H1 (cell line): Measurements from ENCODE around the gene KLHL30. TPM values are rescaled to one million over a fixed set of nuclear protein-coding genes. Genes with fewer than 3 reads are reported as not detected.

Experiments used
- CTCF ChIA-PET: fragments of 300-600 bp; sonication (Branson Sonifier 250); formaldehyde crosslinking; loops from one replicate; lab custom pipeline; 2021; ENCODE audit not compliant: partially characterized antibody; lab: Charles Lee
- POLR2A ChIA-PET: fragments of 300-600 bp; sonication (Branson Sonifier 250); formaldehyde crosslinking; loops from one replicate; lab custom pipeline; 2021; ENCODE audit warnings: inconsistent platforms; ENCODE audit not compliant: partially characterized antibody; lab: Charles Lee
- DNase-seq, 2 experiments: peaks; one replicate each; pipeline versions ENCODE4 v3.0.0 to v3.0.0-alpha.2; 2010 to 2022; ENCODE audit warnings: low spot score in 2 of 2, low read depth in 1 of 2, mixed read lengths in 1 of 2
- FAIRE-seq: peaks from 2 replicates; lab custom pipeline; 2011; peaks lifted over from hg19 to GRCh38; lab: Jason Lieb, UNC
- H2AFZ ChIP-seq: 2 replicates; pipeline ENCODE4 v1.8.1; 2012; ENCODE audit warnings: low read length, inconsistent platforms
- H2AK5ac ChIP-seq: 2 replicates; pipeline ENCODE4 v1.6.1; 2013; ENCODE audit warnings: low read depth, low read length
- H2BK120ac ChIP-seq: replicated peaks from 2 replicates; pipeline ENCODE3; 2013; ENCODE audit warnings: low read depth, low read length, inconsistent platforms
- H2BK12ac ChIP-seq: 2 replicates; pipeline ENCODE4 v1.6.1; 2013; ENCODE audit warnings: low read depth, low read length
- H2BK15ac ChIP-seq: 2 replicates; pipeline ENCODE4 v1.6.1; 2013; ENCODE audit warnings: low read length
- H2BK20ac ChIP-seq: 2 replicates; pipeline ENCODE4 v1.6.1; 2013; ENCODE audit warnings: low read length
- H2BK5ac ChIP-seq: 2 replicates; pipeline ENCODE4 v1.6.1; 2013; ENCODE audit warnings: low read depth, low read length
- H3K14ac ChIP-seq: 2 replicates; pipeline ENCODE4 v1.6.1; 2013; ENCODE audit warnings: inconsistent platforms; ENCODE audit not compliant: insufficient read length
- H3K18ac ChIP-seq: 2 replicates; pipeline ENCODE4 v1.6.1; 2013; ENCODE audit warnings: low read length; ENCODE audit errors: extremely low read depth
- H3K23ac ChIP-seq: 2 replicates; pipeline ENCODE4 v1.6.1; 2013; ENCODE audit warnings: inconsistent platforms; ENCODE audit not compliant: insufficient read length
- H3K23me2 ChIP-seq: 2 replicates; pipeline ENCODE4 v1.6.1; 2013; ENCODE audit warnings: low read depth, low read length
- H3K27ac ChIP-seq: 2 replicates; pipeline ENCODE4 v1.6.1; 2011; ENCODE audit warnings: low read depth, low read length, inconsistent platforms
- H3K27me3 ChIP-seq, 4 experiments: replicated peaks in 1 of 4; 1 replicate in 1 of 4; 2 replicates in 3 of 4; pipeline versions ENCODE4 v1.6.1 to v1.8.1; 2011 to 2013; ENCODE audit warnings: low read length in 3 of 4, mild to moderate bottlenecking in 3 of 4, inconsistent platforms in 2 of 4, mixed read lengths in 2 of 4, moderate library complexity in 1 of 4; ENCODE audit not compliant: control insufficient read depth in 3 of 4, insufficient read depth in 3 of 4; ENCODE audit errors: extremely low read depth in 1 of 4
- H3K36me3 ChIP-seq, 4 experiments: 2 replicates each; pipeline versions ENCODE4 v1.6.1 to v1.8.1; 2011 to 2013; ENCODE audit warnings: mild to moderate bottlenecking in 4 of 4, low read length in 3 of 4, moderate library complexity in 2 of 4, control low read depth in 1 of 4, inconsistent platforms in 1 of 4; ENCODE audit not compliant: insufficient read depth in 4 of 4, control insufficient read depth in 2 of 4
- H3K4ac ChIP-seq: replicated peaks from 2 replicates; pipeline ENCODE3; 2013; ENCODE audit warnings: low read length, low read depth, mixed read lengths, inconsistent platforms; ENCODE audit not compliant: insufficient read length
- H3K4me1 ChIP-seq, 4 experiments: replicated peaks in 1 of 4; 1 replicate in 1 of 4; 2 replicates in 3 of 4; pipeline versions ENCODE4 v1.6.1 to v1.8.1; 2011 to 2013; ENCODE audit warnings: low read length in 3 of 4, inconsistent platforms in 2 of 4, mixed read lengths in 1 of 4; ENCODE audit not compliant: insufficient read depth in 4 of 4, control insufficient read depth in 3 of 4
- H3K4me2 ChIP-seq, 2 experiments: 2 replicates each; pipeline versions ENCODE4 v1.6.1 to v1.8.1; 2011 to 2013; ENCODE audit warnings: low read depth in 2 of 2, low read length in 2 of 2, control low read depth in 1 of 2, inconsistent platforms in 1 of 2, mild to moderate bottlenecking in 1 of 2; ENCODE audit not compliant: insufficient read depth in 1 of 2
- H3K4me3 ChIP-seq, 4 experiments: fragments of 200-600, 300-600 bp in 1 of 4; sonication (generic), shearing (Covaris generic), sonication (Bioruptor Twin) in 1 of 4; 2 replicates each; pipeline versions ENCODE4 v1.5.1 to v1.8.1; 2011 to 2016; ENCODE audit warnings: low read length in 4 of 4, low read depth in 3 of 4, control low read depth in 2 of 4, inconsistent platforms in 2 of 4, mild to moderate bottlenecking in 2 of 4, mixed read lengths in 1 of 4, moderate library complexity in 1 of 4; ENCODE audit not compliant: insufficient read depth in 2 of 4; ENCODE audit errors: extremely low read depth in 1 of 4
- H3K56ac ChIP-seq: replicated peaks from 2 replicates; pipeline ENCODE3; 2013; ENCODE audit warnings: low read depth, mild to moderate bottlenecking, mixed read lengths, low read length, inconsistent platforms; ENCODE audit not compliant: insufficient read length
- H3K79me1 ChIP-seq: 2 replicates; pipeline ENCODE4 v1.6.1; 2013; ENCODE audit warnings: low read depth, low read length, control low read depth
- H3K79me2 ChIP-seq, 2 experiments: 2 replicates each; pipeline versions ENCODE4 v1.6.1 to v1.8.1; 2012 to 2013; ENCODE audit warnings: low read length in 2 of 2, mild to moderate bottlenecking in 2 of 2, inconsistent platforms in 1 of 2; ENCODE audit not compliant: insufficient read depth in 2 of 2, control insufficient read depth in 1 of 2
- H3K9ac ChIP-seq, 4 experiments: replicated peaks in 1 of 4; 1 replicate in 1 of 4; 2 replicates in 3 of 4; pipeline versions ENCODE4 v1.6.1 to v1.8.1; 2011 to 2013; ENCODE audit warnings: low read depth in 3 of 4, low read length in 3 of 4, control low read depth in 2 of 4, mild to moderate bottlenecking in 2 of 4, moderate library complexity in 2 of 4, inconsistent platforms in 1 of 4; ENCODE audit errors: extremely low read depth in 1 of 4
- H3K9me3 ChIP-seq, 2 experiments: 2 replicates each; pipeline versions ENCODE4 v1.6.1 to v1.8.1; 2012 to 2013; ENCODE audit warnings: mild to moderate bottlenecking in 2 of 2, moderate library complexity in 2 of 2, control low read depth in 1 of 2, inconsistent platforms in 1 of 2, low read depth in 1 of 2, low read length in 1 of 2, mixed read lengths in 1 of 2; ENCODE audit not compliant: insufficient read depth in 2 of 2
- H4K20me1 ChIP-seq, 2 experiments: replicated peaks in 1 of 2; 2 replicates each; pipeline versions ENCODE3 to v1.8.1; 2011 to 2013; ENCODE audit warnings: inconsistent platforms in 2 of 2, low read length in 2 of 2, mild to moderate bottlenecking in 1 of 2; ENCODE audit not compliant: insufficient read depth in 2 of 2, control insufficient read depth in 1 of 2
- H4K5ac ChIP-seq: 2 replicates; pipeline ENCODE4 v1.6.1; 2013; ENCODE audit warnings: low read length, low read depth, mixed read lengths, inconsistent platforms; ENCODE audit not compliant: insufficient read length
- H4K8ac ChIP-seq: 2 replicates; pipeline ENCODE4 v1.8.0; 2013; ENCODE audit warnings: mild to moderate bottlenecking, moderate library complexity, low read length, inconsistent platforms; ENCODE audit not compliant: insufficient read depth; ENCODE audit errors: extremely low read depth
- H4K91ac ChIP-seq: replicated peaks from 2 replicates; pipeline ENCODE3; 2013; ENCODE audit warnings: low read length, mixed read lengths, inconsistent platforms; ENCODE audit not compliant: insufficient read length
- ATF2 ChIP-seq: IDR thresholded peaks from 2 replicates; pipeline ENCODE4 v1.6.1; 2012; ENCODE audit warnings: low read length, inconsistent platforms
- BACH1 ChIP-seq: IDR thresholded peaks from 2 replicates; pipeline ENCODE4 v1.6.1; 2012; ENCODE audit warnings: low read length, improper control_type of control experiment
- BCL11A ChIP-seq, 2 experiments: IDR thresholded peaks; one replicate each; pipeline ENCODE4 v1.6.1; 2011; ENCODE audit warnings: low read depth in 2 of 2, low read length in 2 of 2, mild to moderate bottlenecking in 2 of 2
- CBX5 ChIP-seq: fragments of 300-800, 300-1000 bp; sonication (generic); IDR thresholded peaks from 2 replicates; pipeline ENCODE4 v1.7.1; 2016; ENCODE audit warnings: antibody characterized with exemption, low read length, low read depth
- CBX8 ChIP-seq: fragments of 300-800, 300-1000 bp; sonication (generic); IDR thresholded peaks from 2 replicates; pipeline ENCODE4 v1.7.1; 2016; ENCODE audit warnings: low read depth, low read length, borderline replicate concordance
- CTCF ChIP-seq, 3 experiments: IDR thresholded peaks; 1 replicate in 2 of 3; 2 replicates in 1 of 3; pipeline versions ENCODE4 v1.5.1 to v1.6.1; 2011; ENCODE audit warnings: low read length in 3 of 3, mild to moderate bottlenecking in 3 of 3, inconsistent platforms in 2 of 3, low read depth in 1 of 3, moderate library complexity in 1 of 3; ENCODE audit not compliant: insufficient read depth in 1 of 3; ENCODE audit errors: control extremely low read depth in 1 of 3
- EZH2 ChIP-seq: fragments of 200-600 bp; sonication (generic); IDR thresholded peaks from 2 replicates; pipeline ENCODE4 v1.7.1; 2012; ENCODE audit warnings: low read depth, mild to moderate bottlenecking, moderate library complexity, low read length, inconsistent platforms; ENCODE audit not compliant: severe bottlenecking
- RFX5 ChIP-seq: IDR thresholded peaks from 2 replicates; pipeline ENCODE4 v1.6.1; 2011; ENCODE audit warnings: low read depth, low read length, improper control_type of control experiment, borderline replicate concordance
- SP1 ChIP-seq: IDR thresholded peaks from 2 replicates; pipeline ENCODE4 v1.6.1; 2011; ENCODE audit warnings: low read depth, low read length
- WGBS, 2 experiments: shearing (Covaris generic) in 1 of 2; methylation state at CpG; one replicate each; pipeline versions ENCODE4 v1.1.6 to v1.1.7; 2013 to 2015; ENCODE audit warnings: low lambda C conversion rate in 2 of 2, mixed read lengths in 2 of 2, inconsistent platforms in 1 of 2, low coverage in 1 of 2, missing lambda C conversion rate in 1 of 2; ENCODE audit not compliant: insufficient replicate concordance in 2 of 2, insufficient coverage in 1 of 2, insufficient read length in 1 of 2; ENCODE audit errors: extremely low coverage in 1 of 2, missing lambda C conversion rate in 1 of 2; 5-methylcytosine and 5-hydroxymethylcytosine counted together
- polyA plus RNA-seq, 7 experiments: library from polyadenylated mRNA; depleted of rRNA in 3 of 7; stranded (reverse) in 5 of 7; unstranded in 2 of 7; fragments of >200 nt in 5 of 7; fragments of 200-250 nt in 2 of 7; gene quantifications; 1 replicate in 5 of 7; 2 replicates in 1 of 7; 4 replicates in 1 of 7; pipeline versions ENCODE4 v1.2.1 to v1.2.3, GENCODE V29; 2011 to 2013; ENCODE audit warnings: missing spikeins in 2 of 7, mixed read lengths in 2 of 7
- total RNA-seq: library from RNA; stranded (reverse); fragmentation: NEBNext Ultra II Directional; extraction: Animal tissue kit (Norgen Biotek cat#: 25700); gene quantifications from 2 replicates; pipeline ENCODE4 v1.2.1, GENCODE V29; 2021

The KLHL30 gene
- total and polyA plus RNA-seq, 2 of the 8 experiments (the other 6 are each of a cell fraction or from before 2014, with no cell fraction given): not detected

- no peak overlapping the region for H2BK20ac ChIP-seq
- H2BK120ac ChIP-seq: no peak overlapping the region
- no peak overlapping the region for H3K14ac ChIP-seq
- H3K4me2 ChIP-seq: no peak overlapping the region
- no peak overlapping the region for H2AK5ac ChIP-seq
- H3K9me3 ChIP-seq: 0 out of 4 replicates have a peak, but pooled peaks cover 0 to 4% of the 10 kb centered on the region in 2 experiments
- H4K8ac ChIP-seq: peak overlapping the region; percentile 2
- POLR2A ChIA-PET: interaction anchor here (0.9 kb wide), 1 partner anchor 14 kb away, joined by 3 read pairs; no protein-coding TSS in a partner anchor
- no peak overlapping the region for H3K27ac ChIP-seq
- no peak overlapping the region for H2BK15ac ChIP-seq
- H2BK5ac ChIP-seq: peak overlapping the region; percentile 39; the same call in 1 of the 2 replicates
- no peak for DNase-seq
- no peak overlapping the region for H3K18ac ChIP-seq
- no peak overlapping the region for H2AFZ ChIP-seq
- H2BK12ac ChIP-seq: no peak overlapping the region
- H3K56ac ChIP-seq: no peak overlapping the region
- H3K23ac ChIP-seq: no peak overlapping the region
- peaks cover 20% of the 10 kb centered on the region for H3K23me2 ChIP-seq
- H3K4me1 ChIP-seq: peaks cover 0 to 18% (median 2%) of the 10 kb centered on the region in 4 experiments; a peak in 3 of 7 replicates
- H3K4ac ChIP-seq: no peak overlapping the region
- no peak for FAIRE-seq
- no peaks in the 10 kb centered on the region for H3K79me1 ChIP-seq
- H3K79me2 ChIP-seq: no peaks in the 10 kb centered on the region
- H4K91ac ChIP-seq: no peak overlapping the region
- H3K36me3 ChIP-seq: no peaks in the 10 kb centered on the region; a peak in 1 of 8 replicates
- no peak overlapping the region for H3K9ac ChIP-seq
- no peaks in the 10 kb centered on the region; a peak in 1 of 7 replicates for H3K27me3 ChIP-seq
- 80% methylated on average over 12 of the region's 14 CpGs; no CpG with 5 or more reads in 1 of the 2 experiments for WGBS, 2 experiments
- peaks cover 0 to 14% of the 10 kb centered on the region in 2 experiments for H4K20me1 ChIP-seq
- H3K4me3 ChIP-seq: no peak overlapping the region
- CTCF ChIA-PET: interaction anchor here (0.6 to 1.6 kb wide), 4 partner anchors 10 to 200 kb away, joined by 3 to 4 read pairs (median 3); no protein-coding TSS in a partner anchor
- H4K5ac ChIP-seq: no peak overlapping the region
- no peak for TF ChIP-seq BACH1
- no peak for TF ChIP-seq ATF2
- no peak for TF ChIP-seq CBX5
- TF ChIP-seq RFX5: no peak
- TF ChIP-seq BCL11A (IDR thresholded peaks at IDR 0.05; ENCODE audit: low read depth in 2 of 2, low read length in 2 of 2): no peak
- no peak for TF ChIP-seq SP1
- TF ChIP-seq CBX8: no peak
- TF ChIP-seq CTCF (IDR thresholded peaks at IDR 0.05; ENCODE audit: control extremely low read depth in 1 of 3, insufficient read depth in 1 of 3, low read depth in 1 of 3, low read length in 3 of 3): no peak
- no peak for TF ChIP-seq EZH2
These were observed 14.4 kb upstream of the KLHL30 start for GRCh38 chr2:238123991-238124470.
